A549 (cell line): ENCODE results near the gene FCSK.

ENCODE experiments used
- CBX8 ChIP-seq: fragments of 200-600 bp; sonication (generic); IDR thresholded peaks from 2 replicates; pipeline ENCODE4 v1.6.1; 2016
- E2F6 ChIP-seq: IDR thresholded peaks from 2 replicates; pipeline ENCODE4 v1.6.1; 2012; ENCODE audit warnings: low read depth, borderline replicate concordance
- JUN ChIP-seq, 2 experiments: fragments of >200 bp; sonication (Bioruptor Twin); formaldehyde crosslinking; IDR thresholded peaks; 2 replicates in 1 of 2; 3 replicates in 1 of 2; pipeline ENCODE4 v1.6.1; 2016 to 2017
- POLR2A ChIP-seq: IDR thresholded peaks from 2 replicates; pipeline ENCODE4 v1.6.1; 2012; ENCODE audit warnings: mild to moderate bottlenecking, low read length
- TF ChIP-seq, protein P1 (sequence below): fragments of >200 bp; sonication (Bioruptor Twin); formaldehyde crosslinking; IDR thresholded peaks from 3 replicates; pipeline ENCODE4 v1.5.1; 2016

DNA sequence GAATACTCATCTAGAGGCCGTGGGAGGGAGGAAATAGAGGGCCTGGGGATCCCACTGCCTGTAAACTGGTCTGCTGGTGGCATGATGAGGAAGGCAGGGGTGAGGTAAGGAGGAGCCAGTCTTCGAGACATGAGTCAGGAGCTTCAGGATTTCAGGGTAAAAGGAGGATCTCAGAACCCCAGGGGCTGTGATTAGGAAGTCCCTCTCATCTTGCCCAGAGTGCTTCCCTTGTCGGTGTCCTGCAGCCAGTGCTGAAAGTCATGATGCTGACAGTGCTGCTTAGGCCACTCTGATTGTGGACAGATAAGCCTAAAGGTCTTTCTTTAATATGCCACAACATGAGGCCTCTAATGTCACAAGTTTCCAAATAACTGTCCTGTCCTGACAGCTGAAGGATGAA, 39.4 kb downstream of the FCSK start:
- TF ChIP-seq, protein P1, sequence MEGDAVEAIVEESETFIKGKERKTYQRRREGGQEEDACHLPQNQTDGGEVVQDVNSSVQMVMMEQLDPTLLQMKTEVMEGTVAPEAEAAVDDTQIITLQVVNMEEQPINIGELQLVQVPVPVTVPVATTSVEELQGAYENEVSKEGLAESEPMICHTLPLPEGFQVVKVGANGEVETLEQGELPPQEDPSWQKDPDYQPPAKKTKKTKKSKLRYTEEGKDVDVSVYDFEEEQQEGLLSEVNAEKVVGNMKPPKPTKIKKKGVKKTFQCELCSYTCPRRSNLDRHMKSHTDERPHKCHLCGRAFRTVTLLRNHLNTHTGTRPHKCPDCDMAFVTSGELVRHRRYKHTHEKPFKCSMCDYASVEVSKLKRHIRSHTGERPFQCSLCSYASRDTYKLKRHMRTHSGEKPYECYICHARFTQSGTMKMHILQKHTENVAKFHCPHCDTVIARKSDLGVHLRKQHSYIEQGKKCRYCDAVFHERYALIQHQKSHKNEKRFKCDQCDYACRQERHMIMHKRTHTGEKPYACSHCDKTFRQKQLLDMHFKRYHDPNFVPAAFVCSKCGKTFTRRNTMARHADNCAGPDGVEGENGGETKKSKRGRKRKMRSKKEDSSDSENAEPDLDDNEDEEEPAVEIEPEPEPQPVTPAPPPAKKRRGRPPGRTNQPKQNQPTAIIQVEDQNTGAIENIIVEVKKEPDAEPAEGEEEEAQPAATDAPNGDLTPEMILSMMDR = no peak
- TF ChIP-seq POLR2A (no peak), CBX8 (no peak), E2F6 (no peak), JUN (IDR thresholded peaks at IDR 0.05) (no peak)
